ENCODE measurements around the gene RYR3.
"Not testable (repeated sequence)": the region's sequence is repeated elsewhere in the genome, so short reads cannot be mapped to it uniquely, and the experiment has no call there.

RYR3 gene

DNA sequence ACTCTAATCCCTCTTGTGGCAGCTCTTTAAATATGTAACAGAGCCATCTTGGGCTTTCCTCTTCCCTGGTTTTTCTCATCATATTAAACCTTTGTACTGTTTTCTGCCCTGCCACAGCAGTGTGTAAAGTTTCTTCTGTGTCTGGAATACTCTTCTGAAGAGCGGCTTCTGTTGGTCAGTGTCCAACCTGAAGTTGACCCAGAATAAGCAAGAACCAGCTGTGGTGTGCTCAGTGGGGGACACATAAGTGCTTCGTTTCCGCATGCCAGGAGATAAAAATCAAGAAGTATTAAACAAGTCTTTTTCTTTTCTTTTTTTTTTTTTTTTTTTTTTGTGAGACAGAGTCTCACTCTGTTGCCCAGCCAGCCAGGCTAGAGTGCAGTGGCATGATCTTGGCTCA, 484.3 kb downstream of the RYR3 start:
- no peak for DNase-seq

DNA sequence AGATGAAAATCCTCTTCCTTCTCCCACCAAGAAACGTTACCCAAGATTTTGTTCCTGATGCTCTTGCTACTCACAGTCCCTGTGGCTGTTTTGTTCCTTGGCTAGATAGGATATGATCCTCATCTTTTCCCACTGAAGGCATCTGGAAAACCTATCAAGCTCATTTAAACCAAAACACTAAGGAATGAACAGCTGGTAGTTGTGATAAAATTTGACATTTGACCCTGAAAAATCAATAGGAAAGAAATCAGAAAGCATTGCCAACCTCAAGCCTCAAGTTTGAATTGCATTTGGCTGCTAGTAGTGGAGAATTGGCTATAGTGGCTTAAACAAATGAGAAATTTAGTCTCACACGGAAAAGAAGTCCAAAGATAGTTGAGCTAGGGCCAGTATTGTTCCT, 486.9 kb downstream of the RYR3 start:
- no peak for DNase-seq

DNA sequence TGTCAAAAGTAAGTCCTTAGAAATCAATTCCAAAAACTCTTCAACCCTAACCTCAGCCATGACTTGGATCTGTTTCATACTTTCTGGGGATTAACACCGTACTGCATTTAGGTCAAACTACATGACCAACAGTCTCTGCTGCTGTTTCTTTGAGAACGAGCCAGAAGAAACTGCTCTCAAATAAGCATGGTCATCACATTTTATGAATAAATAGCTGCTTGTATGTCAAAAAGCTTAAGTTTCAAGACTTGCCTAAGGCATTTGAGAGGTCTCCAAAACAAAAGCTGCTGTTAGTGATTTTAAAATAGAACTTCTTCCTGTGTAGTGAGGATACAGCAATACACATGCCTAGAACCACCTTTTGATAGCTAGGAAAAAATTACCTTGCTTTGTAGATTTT, 491.2 kb downstream of the RYR3 start:
- DNase-seq = no peak

DNA sequence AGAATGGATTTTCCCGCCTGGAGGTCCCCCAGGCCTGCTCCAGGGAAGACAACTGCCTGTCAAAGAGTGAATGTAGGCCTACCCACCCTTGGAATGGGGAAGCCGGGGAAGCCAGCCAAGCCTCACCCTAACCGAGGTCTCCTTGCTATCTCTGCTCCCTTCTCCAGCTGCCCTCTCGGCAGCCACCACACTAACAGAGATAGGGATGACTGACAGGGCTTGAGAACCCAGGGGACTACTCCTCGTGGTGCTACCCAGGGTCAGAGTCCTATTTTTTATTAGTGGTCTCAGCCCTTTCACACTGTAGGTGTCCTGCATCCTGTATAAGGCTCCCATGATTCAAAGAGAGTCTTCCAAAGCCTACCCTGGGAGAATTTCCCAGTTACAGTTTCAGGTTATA, 496.9 kb downstream of the RYR3 start:
- no peak for DNase-seq

DNA sequence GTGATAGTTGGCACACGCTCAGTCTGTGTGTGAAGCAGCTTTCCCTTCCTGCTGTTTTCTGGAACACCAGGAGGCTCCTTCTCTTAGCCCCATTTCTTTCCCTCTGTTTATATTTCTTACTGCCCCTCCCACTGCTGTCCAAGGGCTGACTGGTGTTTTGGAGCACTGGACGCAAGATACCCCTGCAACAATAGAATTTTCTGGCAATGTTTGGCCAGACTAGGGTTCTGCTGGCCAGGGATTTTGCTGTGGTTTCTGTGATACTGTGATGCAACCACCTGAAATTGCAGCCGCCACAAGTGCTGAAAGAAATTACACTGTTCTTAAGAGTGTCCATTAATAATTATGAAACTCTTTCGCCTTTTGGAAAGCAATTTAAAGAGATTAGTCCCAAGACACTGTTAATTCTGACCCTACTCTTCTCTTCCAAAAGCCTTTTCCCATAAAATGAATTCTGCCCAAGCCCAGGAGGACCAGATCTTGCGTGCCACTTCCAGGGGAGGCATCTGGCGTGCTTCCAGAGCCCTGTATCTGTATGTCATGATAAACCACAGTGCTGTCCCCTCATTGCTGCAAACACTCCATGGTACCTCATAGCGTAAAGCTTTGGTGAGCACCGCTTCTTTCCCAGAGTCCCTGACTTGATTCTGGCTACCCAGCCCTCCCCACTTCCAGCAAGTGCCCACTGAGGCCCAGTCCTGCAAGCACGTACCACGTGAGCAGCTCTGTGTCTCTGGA, 498.1 kb downstream of the RYR3 start:
- DNase-seq = no peak

DNA sequence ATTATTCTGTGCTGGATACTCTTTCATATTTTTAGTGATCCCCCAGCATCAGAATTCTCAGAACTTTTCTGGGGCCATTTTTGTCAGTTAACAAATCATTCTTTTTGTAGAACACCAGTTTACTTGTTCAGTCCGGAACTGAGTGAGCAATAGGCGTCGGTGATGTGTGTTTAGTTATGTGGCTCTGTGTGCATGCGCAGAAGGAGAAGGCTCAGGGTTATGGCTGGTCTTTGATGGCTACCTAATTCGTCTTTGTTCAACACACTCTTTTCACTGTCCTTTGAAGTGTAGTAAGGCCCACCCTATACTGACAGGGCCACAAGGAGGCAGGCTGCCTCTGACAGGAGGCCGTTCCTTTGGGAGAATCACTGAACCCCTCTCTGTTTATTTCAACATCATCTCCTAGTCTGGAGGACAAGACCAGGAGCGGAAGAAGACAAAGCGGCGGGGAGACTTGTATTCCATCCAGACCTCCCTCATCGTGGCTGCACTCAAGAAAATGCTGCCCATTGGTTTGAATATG, 499.4 kb downstream of the RYR3 start:
- DNase-seq = no peak

DNA sequence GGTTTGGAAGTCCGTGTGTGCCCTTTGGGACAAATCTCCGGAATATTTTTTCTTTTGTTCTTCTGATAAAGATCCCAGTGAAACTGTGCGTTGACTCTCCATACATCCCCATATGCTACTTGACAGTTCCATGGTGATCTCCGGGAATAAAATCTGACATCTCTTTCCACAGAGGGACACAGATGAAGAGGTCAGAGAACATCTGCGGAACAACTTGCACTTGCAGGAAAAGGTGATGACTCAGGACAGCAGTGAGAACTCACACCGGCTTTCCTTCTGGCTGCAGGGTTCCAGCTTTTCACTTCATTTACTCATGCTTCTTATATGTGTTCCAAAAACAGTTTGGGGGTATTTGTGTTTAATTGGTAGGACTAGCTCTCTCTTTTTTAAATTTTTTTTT, 500.0 kb downstream of the RYR3 start:
- DNase-seq = no peak

DNA sequence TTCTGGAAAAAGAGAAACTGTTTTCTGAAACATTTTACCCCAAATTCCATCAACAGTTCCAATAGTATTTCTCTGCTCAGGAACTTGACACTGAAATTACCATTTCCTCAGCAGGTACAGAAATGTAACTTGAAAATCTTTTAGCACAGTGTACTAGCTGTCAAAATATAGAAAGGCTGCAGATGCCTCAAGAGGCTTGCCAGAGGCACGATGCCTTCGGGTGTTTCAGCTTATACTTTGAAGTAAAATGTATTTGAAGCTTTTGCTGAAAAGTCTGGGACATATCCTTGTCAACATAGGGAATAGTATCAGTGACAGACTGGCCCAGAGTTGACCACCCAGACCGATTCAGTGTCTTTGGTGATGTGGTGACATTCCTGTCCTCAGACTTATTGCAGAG, 503.1 kb downstream of the RYR3 start:
- no peak for DNase-seq

DNA sequence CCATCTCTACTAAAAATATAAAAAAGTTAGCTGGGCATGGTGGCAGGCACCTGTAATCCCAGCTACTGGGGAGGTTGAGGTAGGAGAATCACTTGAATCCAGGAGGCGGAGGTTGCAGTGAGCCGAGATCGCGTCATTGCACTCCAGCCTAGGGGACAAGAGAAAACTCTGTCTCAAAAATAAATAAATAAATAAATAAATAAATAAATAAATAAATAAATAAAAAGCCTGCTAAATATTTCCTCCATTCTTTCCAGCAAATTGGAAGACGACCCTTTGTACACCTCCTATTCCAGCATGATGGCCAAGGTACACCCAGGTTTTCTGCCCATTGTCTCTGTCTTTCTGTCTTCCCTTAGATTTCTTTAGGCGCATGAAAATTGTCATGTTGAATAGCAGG, 508.7 kb downstream of the RYR3 start:
- DNase-seq = not testable (repeated sequence)

DNA sequence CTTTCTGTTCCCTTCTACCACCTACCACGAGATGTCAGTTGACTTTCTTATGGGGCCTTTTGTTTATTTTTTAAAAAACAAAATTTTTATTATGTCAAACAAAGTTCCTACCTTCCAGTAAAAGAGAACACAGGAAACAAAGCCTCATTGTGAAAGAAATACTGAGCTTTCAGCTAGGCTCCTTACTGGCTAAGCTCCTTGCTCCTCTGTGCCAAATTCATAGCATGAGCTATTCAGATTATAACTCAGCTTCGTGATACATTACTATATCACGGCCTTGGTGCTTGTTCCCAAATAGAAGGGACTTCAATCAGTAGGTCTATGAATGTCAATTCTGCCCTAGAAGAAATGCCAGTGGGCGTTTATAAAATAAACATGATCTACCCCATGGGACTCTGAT, 511.7 kb downstream of the RYR3 start:
- no peak for DNase-seq

DNA sequence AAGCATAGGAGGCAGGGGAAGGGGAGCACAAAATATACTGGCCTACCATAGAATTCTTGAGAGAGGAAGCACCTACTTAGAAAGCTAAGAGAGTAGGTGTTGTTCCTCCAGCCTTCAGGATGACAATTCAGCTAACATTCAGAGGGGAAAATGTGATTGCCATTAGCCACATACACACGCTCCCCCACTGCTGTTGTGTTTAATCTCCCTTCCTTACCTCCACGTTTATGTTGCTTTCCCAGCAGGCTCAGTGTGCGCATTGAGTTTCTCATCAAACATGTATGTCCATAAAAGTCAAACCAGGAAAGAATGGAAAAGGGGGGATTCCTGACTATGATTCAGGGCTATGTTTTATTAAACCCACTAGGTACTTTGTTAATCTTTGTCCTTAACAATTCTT, 512.4 kb downstream of the RYR3 start:
- no peak for DNase-seq

DNA sequence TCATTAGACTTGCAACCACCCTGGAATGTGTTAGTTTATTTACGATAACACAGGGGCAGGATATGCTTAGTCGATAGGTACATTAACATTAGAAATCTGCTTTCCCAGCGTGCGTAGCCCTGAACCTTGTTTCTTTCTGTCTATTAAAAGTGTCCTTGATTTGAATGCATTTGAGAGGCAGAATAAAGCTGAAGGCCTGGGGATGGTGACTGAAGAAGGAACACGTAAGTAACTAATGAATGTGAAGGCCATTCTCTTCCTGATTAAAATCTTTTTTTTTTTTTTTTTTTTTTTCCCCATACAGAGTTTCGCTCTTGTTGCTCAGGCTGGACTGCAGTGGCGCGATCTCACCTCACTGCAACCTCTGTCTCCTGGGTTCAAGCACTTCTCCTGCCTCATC, 514.7 kb downstream of the RYR3 start:
- DNase-seq = no peak

DNA sequence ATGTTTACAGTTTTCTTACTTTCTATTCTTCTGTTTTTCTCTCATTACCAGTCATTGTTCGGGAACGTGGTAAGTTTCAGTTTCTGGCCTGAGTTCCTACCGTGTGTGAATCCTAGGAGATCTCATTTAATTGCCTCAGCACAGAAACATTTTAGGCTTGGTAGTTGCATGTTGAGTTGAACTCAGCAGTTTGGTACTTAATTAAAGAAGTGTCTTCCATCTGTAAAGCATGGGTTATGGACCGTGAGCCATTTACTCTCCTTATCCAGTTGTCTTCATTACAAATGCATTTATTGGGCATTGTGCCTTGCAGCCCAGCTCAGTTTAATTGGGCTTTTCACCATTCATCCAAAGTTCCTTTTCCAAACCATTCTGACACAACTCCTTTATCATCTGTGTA, 515.4 kb downstream of the RYR3 start:
- DNase-seq = no peak

DNA sequence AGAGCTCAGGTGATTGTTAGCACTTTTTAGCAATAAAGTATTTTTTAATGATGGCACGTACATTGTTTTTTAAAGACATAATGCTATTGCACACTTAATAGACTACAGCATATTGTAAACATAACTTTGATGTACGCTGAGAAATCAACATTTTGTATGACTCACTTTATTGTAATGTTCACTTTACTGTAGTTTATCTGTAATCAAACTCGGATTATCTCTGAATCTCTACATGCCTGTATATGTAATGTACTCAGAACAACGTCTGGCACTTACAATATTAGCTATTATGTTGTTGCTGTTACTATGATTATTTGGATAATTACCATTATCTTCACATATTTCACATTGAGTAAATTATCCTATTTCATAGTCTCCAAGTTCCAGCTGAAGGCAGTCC, 519.6 kb downstream of the RYR3 start:
- DNase-seq = no peak

DNA sequence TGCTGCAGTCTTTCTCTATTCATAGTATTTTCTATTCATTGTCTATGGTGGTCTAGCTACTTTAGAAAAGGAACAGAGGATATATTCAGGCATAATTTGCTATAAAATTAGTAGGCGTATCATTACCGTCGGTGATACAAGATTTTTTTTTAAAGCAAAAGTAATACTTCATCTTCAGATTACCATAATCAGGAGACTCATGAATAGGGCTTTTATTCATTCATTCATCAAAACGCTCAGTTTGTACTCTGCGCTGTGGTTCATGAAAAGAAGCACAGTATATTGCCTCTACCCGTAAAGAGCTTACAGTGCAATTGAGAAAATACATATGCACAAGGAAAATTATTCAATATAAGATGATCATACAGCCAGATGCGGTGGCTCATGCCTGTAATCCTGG, 520.9 kb downstream of the RYR3 start:
- no peak for DNase-seq

DNA sequence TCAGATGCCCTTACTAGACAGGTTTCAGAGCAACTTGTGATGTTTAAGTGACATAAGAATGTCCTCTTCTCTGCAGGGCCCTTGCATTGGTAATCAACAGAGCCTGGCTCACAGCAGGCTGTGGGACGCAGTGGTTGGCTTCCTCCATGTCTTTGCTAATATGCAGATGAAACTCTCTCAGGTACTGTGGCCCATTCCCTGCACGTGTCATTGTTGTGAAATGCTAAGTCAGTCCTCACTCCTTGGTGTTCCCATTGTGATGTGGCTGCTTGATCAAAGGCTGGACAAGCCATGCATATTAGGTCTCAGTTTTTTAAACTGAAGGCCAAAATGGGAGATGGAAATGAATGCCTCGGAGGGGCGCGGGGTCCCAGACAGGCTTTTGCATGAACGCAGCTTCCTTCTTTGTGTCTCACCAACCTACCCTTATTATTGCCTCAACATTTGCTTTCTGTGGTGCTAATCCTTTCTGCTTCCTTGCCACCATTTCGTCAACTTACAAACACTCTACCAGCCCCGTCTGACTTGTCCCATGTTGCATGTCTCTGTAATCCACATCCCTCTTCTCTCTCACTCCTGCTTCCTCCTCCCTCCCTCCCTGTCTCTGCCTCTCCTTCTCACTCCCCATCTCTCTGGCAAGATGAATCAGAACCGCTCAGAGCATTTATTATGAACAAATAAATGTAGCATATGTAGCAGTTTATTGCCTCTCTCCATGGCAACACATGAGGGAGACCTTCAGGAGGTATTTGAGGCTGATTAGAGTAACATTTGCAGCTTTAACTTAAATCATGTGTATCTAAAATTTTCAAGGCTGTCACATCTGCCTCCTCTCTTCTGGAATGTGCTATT, 524.4 kb downstream of the RYR3 start:
- DNase-seq = no peak

DNA sequence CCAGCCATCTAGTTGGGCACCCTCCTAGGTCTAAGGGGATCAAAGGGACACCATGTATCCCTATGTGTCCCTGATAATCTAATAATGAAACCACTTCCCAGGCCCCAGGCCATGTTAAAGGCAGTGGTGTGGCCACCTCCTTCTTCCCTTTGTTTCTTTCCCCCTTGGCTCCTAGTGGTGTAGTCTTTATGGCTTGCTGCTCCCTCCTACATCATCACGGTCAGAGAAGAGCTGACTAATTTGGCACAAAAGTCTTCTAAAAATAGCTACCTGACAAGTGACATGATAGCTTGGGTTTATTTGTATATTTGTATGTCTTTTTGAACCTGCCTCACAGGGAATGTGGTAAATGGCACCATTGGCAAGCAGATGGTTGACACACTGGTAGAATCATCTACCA, 526.5 kb downstream of the RYR3 start:
- DNase-seq = no peak

DNA sequence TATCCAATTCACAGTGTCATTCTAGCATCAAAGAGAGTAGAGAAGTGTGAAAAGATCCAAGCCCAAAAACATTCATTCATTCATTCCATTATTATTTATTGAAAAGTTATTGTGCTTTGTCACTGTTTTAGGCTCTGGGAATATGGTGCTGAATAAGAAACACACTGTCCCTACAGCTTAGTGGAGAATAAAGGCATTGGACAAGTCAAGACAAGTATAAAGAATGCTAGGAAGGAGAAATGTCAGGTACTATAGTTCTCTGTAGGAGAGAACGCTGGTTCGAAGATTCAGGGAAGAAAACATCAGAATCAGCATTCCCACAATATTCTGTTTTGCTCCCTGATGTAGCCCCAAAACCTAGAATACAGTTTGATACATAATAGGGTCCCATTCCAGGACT, 528.8 kb downstream of the RYR3 start:
- DNase-seq = no peak

DNA sequence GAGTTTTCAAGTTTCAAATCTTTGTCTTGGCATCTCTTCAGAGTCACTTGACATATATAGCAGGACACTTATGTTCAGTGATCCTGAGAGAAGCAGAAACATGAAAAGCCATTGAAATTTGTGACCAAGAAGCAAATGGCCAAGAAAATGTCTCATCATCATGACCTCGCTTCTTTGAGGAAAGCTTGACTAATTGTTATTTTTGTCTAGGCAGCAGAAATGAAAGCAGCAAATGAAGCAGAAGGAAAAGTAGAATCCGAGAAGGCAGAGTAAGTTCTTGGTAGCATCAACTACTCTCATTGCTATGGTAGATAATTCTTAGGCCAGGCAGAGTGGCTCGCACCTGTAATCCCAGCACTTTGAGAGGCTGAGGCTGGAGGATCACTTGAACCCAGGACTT, 529.8 kb downstream of the RYR3 start:
- DNase-seq = no peak

DNA sequence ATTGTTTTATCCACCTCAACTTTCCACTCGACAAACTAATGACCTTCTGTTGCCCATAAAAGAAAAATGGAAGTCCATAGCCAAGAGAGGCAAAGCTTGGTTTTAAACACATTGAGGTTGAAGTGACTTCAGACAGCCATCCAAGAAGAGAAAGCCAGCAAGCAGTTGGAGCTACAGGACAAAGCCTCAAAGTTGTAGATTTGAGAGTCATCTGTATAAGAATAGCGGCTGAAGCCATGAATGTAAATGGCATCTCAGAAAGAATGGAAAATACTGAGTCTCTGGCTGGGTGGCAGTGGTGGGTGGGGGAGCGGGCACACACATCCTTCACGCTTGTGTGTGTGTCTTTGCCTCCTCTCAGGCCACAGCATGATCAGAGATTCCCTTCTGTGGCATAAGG, 533.4 kb downstream of the RYR3 start:
- no peak for DNase-seq

DNA sequence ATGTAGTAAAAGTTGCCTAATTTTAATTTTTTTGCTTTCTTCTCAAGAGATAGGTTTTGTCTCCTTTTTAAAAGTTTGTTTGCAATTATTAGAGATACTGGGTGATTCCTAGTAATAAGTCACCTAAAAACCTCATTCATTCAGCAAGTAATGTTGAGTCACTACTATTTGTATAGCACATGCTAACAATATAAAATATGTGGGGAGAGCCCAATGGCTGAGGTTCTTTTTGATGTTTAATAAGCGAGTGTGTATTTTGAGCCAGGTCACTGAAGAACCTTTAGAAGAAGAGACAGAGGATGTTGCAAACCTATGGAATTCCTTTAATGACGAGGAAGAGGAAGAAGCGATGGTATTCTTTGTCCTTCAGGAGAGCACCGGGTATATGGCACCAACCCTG, 533.8 kb downstream of the RYR3 start:
- DNase-seq = no peak

DNA sequence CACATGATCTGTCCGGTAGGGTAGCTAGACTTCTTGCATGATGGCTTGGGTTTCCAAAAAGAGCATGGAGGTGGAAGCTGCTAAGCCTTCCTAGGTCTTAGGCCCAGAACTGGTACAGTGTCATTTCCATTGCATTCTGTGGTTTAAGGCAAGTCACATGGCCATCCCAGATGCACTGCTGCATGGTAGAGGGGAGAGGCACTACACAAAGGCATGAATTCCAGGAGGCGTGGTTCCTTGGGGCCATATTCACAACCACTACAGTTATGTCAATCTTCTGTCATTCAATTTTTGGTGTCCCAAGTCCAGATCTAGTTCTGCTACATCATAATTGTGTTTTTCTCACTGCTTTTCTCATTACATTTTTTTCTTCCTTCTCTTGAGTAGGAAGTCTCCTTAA, 535.4 kb downstream of the RYR3 start:
- no peak for DNase-seq

DNA sequence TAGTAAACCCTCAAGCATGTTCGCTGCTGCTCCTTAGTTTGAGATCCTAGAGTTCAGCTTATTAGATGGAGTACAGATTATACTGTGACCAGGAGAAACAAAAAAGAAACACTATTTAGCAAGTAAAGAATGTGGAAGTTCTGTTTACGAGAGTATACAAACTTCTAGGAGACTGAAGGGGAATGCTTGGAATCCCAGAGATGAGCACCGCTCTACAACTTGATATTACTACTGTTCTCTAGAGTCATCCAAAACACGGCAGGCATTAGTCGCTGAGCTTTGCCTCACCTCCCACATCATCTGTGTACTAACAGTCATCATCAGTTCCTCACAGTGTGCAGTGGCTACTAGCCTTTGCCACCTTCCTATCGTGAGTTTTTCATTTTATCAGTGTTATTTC, 536.1 kb downstream of the RYR3 start:
- no peak for DNase-seq

DNA sequence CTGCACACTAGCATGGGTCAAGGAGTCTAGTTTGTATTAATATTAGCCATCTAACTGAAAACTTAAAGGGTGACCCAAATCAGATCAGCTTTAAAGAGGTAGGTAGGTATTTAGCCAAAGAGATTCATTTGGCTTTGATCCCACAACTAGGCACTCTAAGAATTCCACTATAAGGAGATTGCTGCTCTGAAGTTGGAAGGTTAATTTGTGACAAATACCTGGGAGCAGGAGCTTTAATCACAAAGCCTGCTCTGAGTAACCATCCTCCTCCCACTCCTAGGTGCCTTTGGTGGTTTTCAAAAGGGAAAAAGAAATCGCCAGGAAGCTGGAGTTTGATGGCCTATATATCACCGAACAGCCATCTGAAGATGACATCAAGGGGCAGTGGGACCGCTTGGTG, 537.2 kb downstream of the RYR3 start:
- no peak for DNase-seq
